Measurements from ENCODE around the gene DMRT1. TPM values are rescaled to one million over a fixed set of nuclear protein-coding genes. Genes with fewer than 3 reads are reported as not detected.

DMRT1 gene
- total RNA-seq, 1 donor from 2014 or later = not detected

DNA sequence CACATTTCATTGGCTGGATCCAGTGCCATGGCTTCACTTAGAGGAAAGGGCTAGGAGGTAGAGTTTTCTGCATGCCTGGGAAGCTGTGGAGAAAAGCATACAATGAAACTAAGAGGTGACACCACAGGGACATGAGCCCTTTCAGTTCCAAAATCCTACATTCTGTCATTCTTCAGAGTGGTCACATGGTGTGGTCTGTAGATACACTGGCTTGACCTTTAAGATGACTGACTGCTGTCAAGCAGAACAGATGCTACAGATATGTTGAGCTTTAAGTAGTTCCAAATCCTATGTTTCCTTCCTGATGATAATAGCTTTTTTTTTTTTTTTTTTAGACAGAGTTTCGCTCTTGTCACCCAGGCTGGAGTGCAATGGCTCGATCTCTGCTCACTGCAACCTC lies 161.2 kb downstream of the DMRT1 start:
- no peak for ATAC-seq

DNA sequence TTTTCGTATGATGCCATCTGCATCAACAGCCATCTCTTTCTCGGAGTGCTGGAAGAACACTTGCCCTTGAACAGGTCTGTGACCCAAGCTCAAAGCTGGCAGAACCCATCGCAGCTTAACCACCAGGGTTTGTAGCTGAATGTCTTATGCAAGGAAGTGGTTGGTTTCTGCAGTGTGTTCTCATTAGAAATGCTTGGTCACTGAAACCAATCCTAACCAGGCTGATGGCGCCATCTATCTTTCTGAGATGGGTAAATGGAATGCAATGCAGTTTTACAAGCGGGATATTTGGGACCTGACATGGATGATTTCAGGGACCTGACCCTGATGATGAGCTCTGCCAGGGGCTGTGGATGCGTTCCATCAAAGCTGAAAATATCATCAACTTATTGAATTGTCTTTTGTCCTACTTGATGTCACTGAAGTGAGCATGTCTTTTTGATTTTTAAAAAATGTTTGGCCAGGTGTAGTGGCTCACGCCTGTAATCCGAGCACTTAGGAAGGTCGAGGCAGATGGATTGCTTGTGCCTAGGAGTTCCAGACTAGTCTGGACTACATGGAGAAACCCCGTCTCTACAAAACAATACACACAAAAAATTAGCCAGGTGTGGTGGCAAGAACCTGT lies 163.7 kb downstream of the DMRT1 start:
- ATAC-seq = peak; percentile 61

DNA sequence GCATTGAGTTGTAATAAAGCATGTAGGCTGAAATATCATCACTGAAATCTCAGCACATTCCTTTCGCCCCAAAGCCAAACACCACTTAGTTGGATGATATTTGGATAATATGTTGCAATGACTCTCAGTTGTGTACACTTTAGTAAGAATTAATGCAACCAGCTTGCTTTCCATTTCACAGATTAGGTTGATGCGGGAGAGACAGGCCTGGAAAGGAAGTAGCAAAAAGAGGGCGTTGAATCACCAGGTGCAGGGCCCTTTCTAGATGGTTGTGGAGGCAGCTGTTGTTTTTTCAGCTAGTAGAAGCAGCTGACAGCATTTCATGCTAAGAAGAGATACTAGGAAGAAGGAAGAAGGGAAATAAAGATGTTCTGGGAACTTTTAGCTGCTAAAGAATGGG lies 165.8 kb downstream of the DMRT1 start:
- no peak for ATAC-seq

DNA sequence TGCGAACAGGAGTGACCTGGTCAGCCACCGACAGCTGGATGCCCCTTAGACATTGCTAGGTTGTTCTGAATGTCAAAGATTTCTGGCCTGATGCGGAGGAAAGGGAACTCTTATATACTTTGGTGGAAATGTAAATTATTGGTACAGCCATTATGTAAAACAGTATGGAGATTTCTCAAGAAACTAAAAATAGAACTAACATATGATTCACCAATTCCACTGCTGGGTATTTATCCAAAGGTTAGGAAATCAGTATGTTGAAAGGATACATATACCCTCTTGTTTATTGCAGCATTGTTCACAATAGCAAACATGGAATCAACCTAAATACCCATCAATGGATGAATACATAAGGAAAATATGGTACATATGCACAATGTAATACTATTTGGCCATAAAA lies 166.7 kb downstream of the DMRT1 start:
- ATAC-seq = no peak

DNA sequence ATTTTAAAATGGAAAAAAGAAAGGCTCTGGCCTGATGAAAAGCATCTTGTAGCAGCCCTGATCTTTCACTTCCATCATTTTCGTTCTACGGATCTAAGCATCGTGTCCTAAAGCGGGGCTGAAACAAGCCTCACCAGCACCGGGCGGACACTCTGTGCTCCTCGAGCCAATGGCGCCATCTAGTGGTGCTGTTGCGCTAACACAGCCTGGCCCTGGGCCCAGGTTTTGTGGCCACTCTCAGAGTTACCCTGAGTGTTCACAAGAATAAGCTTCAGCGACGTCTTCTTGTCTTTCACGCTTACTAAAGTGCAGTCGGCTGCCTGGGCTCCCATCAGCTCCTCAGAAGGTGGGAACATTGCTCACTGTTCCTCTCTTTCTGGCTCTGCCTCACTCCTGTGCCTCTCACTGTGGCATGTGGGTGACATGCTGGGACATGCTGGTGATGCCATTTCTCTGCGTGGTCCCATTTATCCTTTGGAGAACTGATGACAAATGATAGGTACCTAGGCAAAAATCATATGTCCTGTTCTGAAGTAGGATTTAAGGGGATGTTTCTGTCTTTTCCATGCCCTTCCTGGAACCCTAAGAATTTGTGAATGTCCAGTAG lies 167.7 kb downstream of the DMRT1 start:
- peak; percentile 92 for ATAC-seq

DNA sequence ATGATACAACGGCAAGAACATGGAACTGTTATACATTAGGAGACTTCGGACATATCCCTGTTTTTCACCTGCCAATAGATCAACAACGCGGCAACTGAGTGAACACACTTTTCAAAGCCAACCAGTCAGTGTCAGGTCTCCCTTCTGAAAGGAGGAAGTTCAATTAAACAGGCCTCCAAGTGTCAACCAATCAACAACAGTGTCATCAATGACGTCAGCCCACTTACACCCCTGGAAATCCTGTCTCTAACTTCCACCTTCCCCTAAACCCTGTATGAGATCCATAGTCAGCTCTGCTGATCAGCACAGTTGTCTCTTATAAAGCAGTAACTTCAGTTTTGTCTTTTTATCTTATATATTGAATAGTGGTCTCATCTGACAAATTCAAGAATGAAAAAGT lies 171.5 kb downstream of the DMRT1 start:
- no peak for ATAC-seq

DNA sequence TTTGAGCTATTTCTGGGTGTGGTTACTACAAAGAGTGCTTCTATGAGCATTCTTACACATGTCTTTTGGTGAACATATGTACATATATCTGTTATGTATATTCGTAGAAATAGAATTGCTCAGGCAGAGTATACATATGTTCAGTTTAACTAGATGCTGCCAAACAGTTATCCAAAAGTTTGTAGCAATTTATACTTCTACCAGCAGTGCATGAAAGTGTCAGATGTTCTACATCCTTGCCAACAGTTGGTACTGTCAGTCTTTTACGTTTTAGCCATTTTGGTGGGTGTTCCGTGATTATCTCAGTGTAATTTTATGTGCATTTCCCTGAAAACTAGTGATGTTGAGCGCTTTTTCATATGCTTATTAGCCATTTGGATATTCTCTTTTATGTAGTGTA lies 172.7 kb downstream of the DMRT1 start:
- no peak for ATAC-seq

DNA sequence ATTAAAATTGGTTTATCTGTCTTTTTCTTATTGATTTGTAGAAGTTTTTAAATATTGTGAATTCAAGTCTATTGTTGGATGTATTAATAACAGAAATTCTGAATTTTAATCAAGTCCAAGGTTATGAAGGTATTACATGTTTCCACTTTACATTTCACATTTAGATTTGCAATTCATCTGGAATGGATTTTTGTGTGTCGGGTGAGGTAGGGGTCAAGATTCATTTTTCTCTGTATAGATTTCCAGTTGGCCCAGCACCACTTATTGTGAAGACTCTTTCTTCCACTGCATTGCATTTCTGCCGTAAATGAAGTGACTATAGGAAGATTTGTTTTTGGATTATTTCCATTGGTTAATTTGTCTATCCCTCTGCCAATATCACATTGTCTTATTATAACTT lies 173.1 kb downstream of the DMRT1 start:
- no peak for ATAC-seq

DNA sequence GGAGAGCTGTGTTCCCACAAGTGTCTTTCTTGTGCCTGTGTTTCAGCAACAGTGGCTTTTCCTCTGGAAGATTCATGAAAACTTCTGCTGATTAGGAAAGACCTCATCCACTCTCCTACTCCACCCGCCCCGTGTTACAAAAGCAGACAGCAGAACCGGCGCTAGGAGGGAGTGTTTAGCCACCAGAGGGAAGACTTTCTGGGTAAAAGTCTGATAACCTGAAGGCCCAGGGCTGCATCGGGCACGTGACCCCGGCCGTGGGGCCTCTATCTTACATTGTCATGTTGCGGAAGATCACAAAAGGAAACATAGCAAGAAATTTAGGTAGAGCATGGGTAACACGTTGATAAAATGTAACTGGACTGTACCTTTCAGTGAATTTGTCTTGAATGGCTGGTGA lies 176.6 kb downstream of the DMRT1 start:
- no peak for ATAC-seq

Other genes starting within 250 kb of the DMRT1 start
- not detected for gene DMRT3, start 135.0 kb downstream of the DMRT1 start, total RNA-seq
- 0.12 TPM for gene DMRT2, start 208.7 kb downstream of the DMRT1 start, total RNA-seq